K562 (cell line): Measurements from ENCODE around the gene KRTAP9-7. TPM values are rescaled to one million over a fixed set of nuclear protein-coding genes. Genes with fewer than 3 reads are reported as not detected.

Experiments used
- CCAR2 ChIP-seq: fragments of 200-400 bp; formaldehyde crosslinking; IDR thresholded peaks from 2 replicates; pipeline ENCODE4 v1.6.1; 2017; ENCODE audit warnings: mild to moderate bottlenecking, low read depth, low read length
- GABPB1 ChIP-seq: sonication (generic); formaldehyde crosslinking; IDR thresholded peaks from 2 replicates; pipeline ENCODE4 v1.8.0; 2022; ENCODE audit warnings: mild to moderate bottlenecking, missing genetic modification reagents
- MCM5 ChIP-seq: fragments of 450-650 bp; IDR thresholded peaks from 2 replicates; pipeline ENCODE4 v1.6.1; 2016; ENCODE audit warnings: low read depth
- MTF1 ChIP-seq: fragments of 250-450 bp; sonication (Bioruptor Pico); IDR thresholded peaks from 2 replicates; pipeline ENCODE4 v1.9.0; 2021; ENCODE audit warnings: moderate library complexity, mild to moderate bottlenecking, inconsistent platforms, borderline replicate concordance
- PTBP1 ChIP-seq: fragments of 200-400 bp; formaldehyde crosslinking; IDR thresholded peaks from 2 replicates; pipeline ENCODE4 v1.6.1; 2017; ENCODE audit warnings: low read depth, low read length
- SREBF1 ChIP-seq: fragments of 150-350 bp; IDR thresholded peaks from 2 replicates; pipeline ENCODE4 v1.6.1; 2014; ENCODE audit warnings: antibody characterized with exemption, low read depth, low read length, borderline replicate concordance
- TEAD2 ChIP-seq: fragments of 450-650 bp; IDR thresholded peaks from 2 replicates; pipeline ENCODE4 v1.6.1; 2016; ENCODE audit warnings: missing genetic modification characterization, control low read depth, missing compliant biosample characterization
- TRIM25 ChIP-seq: fragments of 450-650 bp; IDR thresholded peaks from 2 replicates; pipeline ENCODE4 v1.7.0; 2016; ENCODE audit warnings: borderline replicate concordance
- XRCC3 ChIP-seq: fragments of 450-650 bp; IDR thresholded peaks from 2 replicates; pipeline ENCODE4 v1.6.1; 2017; ENCODE audit warnings: mild to moderate bottlenecking, moderate library complexity
- polyA plus RNA-seq, 8 experiments: library from polyadenylated mRNA; depleted of rRNA in 4 of 8; stranded (reverse) in 5 of 8; unstranded in 3 of 8; fragments of >200 nt; fragmentation: Nextera tagmentation in 2 of 8; fragmentation: Illumina TruSeq in 1 of 8; extraction: Ambion mirVana in 2 of 8; extraction: Trizol in 1 of 8; gene quantifications; 2 replicates each; pipeline versions ENCODE4 v1.2.1 to v1.2.3, GENCODE V29; 2011 to 2014; ENCODE audit warnings: inconsistent platforms in 1 of 8, missing spikeins in 1 of 8
- total RNA-seq, 7 experiments: library from RNA; depleted of rRNA in 6 of 7; stranded (reverse); fragments of >200 nt in 6 of 7; fragmentation: Illumina TruSeq in 2 of 7; extraction: Trizol in 2 of 7; gene quantifications; 2 replicates each; pipeline versions ENCODE4 v1.2.1 to v1.2.3, GENCODE V29; 2011 to 2021; ENCODE audit warnings: low replicate concordance in 1 of 7
- TF ChIP-seq, protein P1 (sequence below): fragments of 450-650 bp; IDR thresholded peaks from 2 replicates; pipeline ENCODE4 v1.6.1; 2017; ENCODE audit warnings: antibody characterized with exemption, mild to moderate bottlenecking

The KRTAP9-7 gene
- total and polyA plus RNA-seq, 9 of the 15 experiments (the other 6 are each of a cell fraction or from before 2014, with no cell fraction given) = not detected

- TF ChIP-seq, protein P1, sequence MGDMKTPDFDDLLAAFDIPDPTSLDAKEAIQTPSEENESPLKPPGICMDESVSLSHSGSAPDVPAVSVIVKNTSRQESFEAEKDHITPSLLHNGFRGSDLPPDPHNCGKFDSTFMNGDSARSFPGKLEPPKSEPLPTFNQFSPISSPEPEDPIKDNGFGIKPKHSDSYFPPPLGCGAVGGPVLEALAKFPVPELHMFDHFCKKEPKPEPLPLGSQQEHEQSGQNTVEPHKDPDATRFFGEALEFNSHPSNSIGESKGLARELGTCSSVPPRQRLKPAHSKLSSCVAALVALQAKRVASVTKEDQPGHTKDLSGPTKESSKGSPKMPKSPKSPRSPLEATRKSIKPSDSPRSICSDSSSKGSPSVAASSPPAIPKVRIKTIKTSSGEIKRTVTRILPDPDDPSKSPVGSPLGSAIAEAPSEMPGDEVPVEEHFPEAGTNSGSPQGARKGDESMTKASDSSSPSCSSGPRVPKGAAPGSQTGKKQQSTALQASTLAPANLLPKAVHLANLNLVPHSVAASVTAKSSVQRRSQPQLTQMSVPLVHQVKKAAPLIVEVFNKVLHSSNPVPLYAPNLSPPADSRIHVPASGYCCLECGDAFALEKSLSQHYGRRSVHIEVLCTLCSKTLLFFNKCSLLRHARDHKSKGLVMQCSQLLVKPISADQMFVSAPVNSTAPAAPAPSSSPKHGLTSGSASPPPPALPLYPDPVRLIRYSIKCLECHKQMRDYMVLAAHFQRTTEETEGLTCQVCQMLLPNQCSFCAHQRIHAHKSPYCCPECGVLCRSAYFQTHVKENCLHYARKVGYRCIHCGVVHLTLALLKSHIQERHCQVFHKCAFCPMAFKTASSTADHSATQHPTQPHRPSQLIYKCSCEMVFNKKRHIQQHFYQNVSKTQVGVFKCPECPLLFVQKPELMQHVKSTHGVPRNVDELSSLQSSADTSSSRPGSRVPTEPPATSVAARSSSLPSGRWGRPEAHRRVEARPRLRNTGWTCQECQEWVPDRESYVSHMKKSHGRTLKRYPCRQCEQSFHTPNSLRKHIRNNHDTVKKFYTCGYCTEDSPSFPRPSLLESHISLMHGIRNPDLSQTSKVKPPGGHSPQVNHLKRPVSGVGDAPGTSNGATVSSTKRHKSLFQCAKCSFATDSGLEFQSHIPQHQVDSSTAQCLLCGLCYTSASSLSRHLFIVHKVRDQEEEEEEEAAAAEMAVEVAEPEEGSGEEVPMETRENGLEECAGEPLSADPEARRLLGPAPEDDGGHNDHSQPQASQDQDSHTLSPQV = no peak
- no peak for TF ChIP-seq TEAD2 (tag)
- TF ChIP-seq MCM5 = no peak
- no peak for TF ChIP-seq XRCC3
- TF ChIP-seq TRIM25 = no peak
- TF ChIP-seq MTF1 (CRISPR knock-in tag) = no peak
- no peak for TF ChIP-seq SREBF1
- no peak for TF ChIP-seq CCAR2
- no peak for TF ChIP-seq GABPB1
- no peak for TF ChIP-seq PTBP1
These were observed 49.6 kb downstream of the KRTAP9-7 start (continued) for GRCh38 chr17:41325126-41325525.
